OCI-LY3 (cell line): ENCODE results near the gene ARHGAP26.

Source experiments
- H2AFZ ChIP-seq: fragments of 200-600, 300-600 bp; shearing (Covaris generic); 2 replicates; pipeline ENCODE4 v1.6.0; 2014; ENCODE audit warnings: antibody characterized with exemption, low read depth, low read length
- H3K27ac ChIP-seq: fragments of 200-600, 300-600 bp; sonication (generic); 2 replicates; pipeline ENCODE4 v1.5.1; 2014; ENCODE audit warnings: mild to moderate bottlenecking, low read length, moderate library complexity, mixed read lengths
- H3K27me3 ChIP-seq: fragments of 200-600, 300-600 bp; sonication (generic); 2 replicates; pipeline ENCODE4 v1.6.1; 2014; ENCODE audit warnings: low read depth, low read length, mixed read lengths
- H3K36me3 ChIP-seq: fragments of 200-600, 300-600 bp; sonication (generic); replicated peaks from 2 replicates; pipeline ENCODE3; 2014; ENCODE audit warnings: low read depth, low read length, mixed read lengths
- H3K4me1 ChIP-seq: fragments of 300-600, 200-600 bp; sonication (generic); 2 replicates; pipeline ENCODE4 v1.6.1; 2014; ENCODE audit warnings: low read length, mixed read lengths
- H3K4me2 ChIP-seq: fragments of 200-600, 300-600 bp; sonication (generic); 2 replicates; pipeline ENCODE4 v1.6.1; 2014; ENCODE audit warnings: low read length, mixed read lengths
- H3K4me3 ChIP-seq: fragments of 300-600, 200-600 bp; sonication (generic); 2 replicates; pipeline ENCODE4 v1.5.1; 2014; ENCODE audit warnings: antibody characterized with exemption, mild to moderate bottlenecking, low read length, moderate library complexity
- H3K79me2 ChIP-seq: fragments of 300-600, 200-600 bp; shearing (Covaris generic); 2 replicates; pipeline ENCODE4 v1.6.1; 2014; ENCODE audit warnings: mild to moderate bottlenecking, low read length, mixed read lengths
- H3K9ac ChIP-seq: fragments of 300-600, 200-600 bp; shearing (Covaris generic); 2 replicates; pipeline ENCODE4 v1.6.0; 2014; ENCODE audit warnings: mild to moderate bottlenecking, low read length, moderate library complexity
- H3K9me3 ChIP-seq: fragments of 200-600, 300-600 bp; shearing (Covaris generic); 2 replicates; pipeline ENCODE4 v1.6.1; 2014; ENCODE audit warnings: low read length, mixed read lengths; ENCODE audit not compliant: insufficient read depth
- H4K20me1 ChIP-seq: fragments of 200-600, 300-600 bp; sonication (generic); 2 replicates; pipeline ENCODE4 v1.6.1; 2016; ENCODE audit warnings: low read length, mixed read lengths; ENCODE audit not compliant: insufficient read depth
- EZH2phosphoT487 ChIP-seq: fragments of 200-600 bp; shearing (Covaris generic); IDR thresholded peaks from 2 replicates; pipeline ENCODE4 v1.6.1; 2018; ENCODE audit warnings: antibody characterized with exemption, mixed run types, low read depth
- TF ChIP-seq, protein P1 (sequence below): fragments of 200-600, 300-600 bp; sonication (generic); IDR thresholded peaks from 2 replicates; pipeline ENCODE4 v1.5.1; 2014; ENCODE audit warnings: antibody characterized with exemption, low read length, low read depth

Gene ARHGAP26

DNA sequence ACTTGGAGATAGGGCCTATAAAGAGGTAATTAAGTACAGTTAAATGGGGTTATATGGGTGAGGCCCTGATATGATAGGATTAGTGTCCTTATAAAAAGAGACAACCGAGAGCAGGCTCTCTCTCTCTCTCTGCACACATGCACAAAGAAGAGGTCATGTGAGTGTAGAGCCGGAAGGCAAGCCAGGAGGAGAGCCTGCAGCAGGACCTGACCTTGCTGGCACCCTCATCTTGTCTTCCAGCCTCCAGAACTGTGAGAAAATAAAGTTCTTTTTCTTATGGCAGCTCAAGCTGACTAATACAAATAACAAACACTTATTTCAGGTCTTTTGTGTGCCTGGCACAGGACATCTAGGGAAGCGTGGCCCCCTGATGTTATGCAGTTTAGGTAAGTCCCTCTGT lies 62.1 kb downstream of the ARHGAP26 start:
- H4K20me1 ChIP-seq: no peaks in the 10 kb centered on the region
- no peak overlapping the region for H3K4me3 ChIP-seq
- TF ChIP-seq EZH2phosphoT487: no peak
- TF ChIP-seq, protein P1, sequence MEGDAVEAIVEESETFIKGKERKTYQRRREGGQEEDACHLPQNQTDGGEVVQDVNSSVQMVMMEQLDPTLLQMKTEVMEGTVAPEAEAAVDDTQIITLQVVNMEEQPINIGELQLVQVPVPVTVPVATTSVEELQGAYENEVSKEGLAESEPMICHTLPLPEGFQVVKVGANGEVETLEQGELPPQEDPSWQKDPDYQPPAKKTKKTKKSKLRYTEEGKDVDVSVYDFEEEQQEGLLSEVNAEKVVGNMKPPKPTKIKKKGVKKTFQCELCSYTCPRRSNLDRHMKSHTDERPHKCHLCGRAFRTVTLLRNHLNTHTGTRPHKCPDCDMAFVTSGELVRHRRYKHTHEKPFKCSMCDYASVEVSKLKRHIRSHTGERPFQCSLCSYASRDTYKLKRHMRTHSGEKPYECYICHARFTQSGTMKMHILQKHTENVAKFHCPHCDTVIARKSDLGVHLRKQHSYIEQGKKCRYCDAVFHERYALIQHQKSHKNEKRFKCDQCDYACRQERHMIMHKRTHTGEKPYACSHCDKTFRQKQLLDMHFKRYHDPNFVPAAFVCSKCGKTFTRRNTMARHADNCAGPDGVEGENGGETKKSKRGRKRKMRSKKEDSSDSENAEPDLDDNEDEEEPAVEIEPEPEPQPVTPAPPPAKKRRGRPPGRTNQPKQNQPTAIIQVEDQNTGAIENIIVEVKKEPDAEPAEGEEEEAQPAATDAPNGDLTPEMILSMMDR: no peak
- H3K36me3 ChIP-seq: no peaks in the 10 kb centered on the region
- no peak overlapping the region for H3K27ac ChIP-seq
- no peak overlapping the region for H2AFZ ChIP-seq
- peaks cover 15% of the 10 kb centered on the region for H3K4me1 ChIP-seq
- no peaks in the 10 kb centered on the region for H3K79me2 ChIP-seq
- no peaks in the 10 kb centered on the region for H3K9me3 ChIP-seq
- H3K27me3 ChIP-seq: peaks cover 6% of the 10 kb centered on the region; the same call in 1 of the 2 replicates
- no peak overlapping the region for H3K4me2 ChIP-seq
- no peak overlapping the region for H3K9ac ChIP-seq

DNA sequence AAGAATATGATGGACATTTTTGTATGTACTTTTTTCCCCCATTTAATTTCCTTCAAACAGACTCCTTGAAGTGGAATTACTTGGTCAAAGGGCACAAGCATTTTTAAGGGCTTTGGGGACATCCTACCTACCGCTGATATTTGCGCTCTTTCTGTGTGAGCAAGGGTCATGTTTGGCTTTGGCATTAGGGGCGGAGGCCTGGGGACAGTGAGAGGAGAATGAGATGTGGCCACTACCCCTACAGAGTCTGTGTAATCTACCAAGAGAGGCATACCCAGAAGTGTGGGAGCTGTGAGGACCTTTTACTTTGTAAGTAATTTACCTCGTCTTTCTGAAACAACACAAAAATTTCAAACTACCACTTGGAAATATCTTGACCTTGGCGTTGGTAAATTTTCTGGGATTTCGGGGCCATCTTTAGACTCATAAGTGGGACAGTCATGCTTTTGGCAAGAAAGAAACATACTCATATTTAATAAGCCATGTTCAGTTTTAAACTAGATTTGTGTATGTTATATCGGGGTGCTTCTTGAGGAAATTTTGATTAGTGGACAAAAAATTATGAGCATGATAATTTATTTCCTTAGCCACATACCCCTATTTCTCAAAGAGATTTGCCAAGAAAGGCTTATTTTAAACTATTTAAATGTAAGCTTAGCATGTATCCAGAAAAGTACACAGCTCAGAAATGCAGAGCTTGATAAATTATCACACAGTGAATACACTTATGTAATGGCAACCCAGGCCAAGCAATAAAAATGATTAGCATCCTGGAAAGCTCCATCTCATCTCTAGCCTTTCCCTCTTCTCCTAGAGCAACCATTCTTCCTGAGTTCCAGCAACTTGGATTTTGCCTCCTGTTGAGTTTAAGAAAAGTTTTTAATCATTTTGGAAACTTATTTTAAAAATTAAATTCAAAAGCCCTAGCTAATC lies 63.6 kb downstream of the ARHGAP26 start:
- Histone ChIP-seq H3K9ac (no peak overlapping the region), H3K79me2 (no peaks in the 10 kb centered on the region), H3K27me3 (peaks cover 6% of the 10 kb centered on the region; the same call in 1 of the 2 replicates), H3K4me1 (peaks cover 14% of the 10 kb centered on the region), H3K4me2 (no peak overlapping the region), H3K9me3 (no peaks in the 10 kb centered on the region), H3K27ac (no peak overlapping the region), H4K20me1 (no peaks in the 10 kb centered on the region), H3K4me3 (no peak overlapping the region), H2AFZ (no peak overlapping the region), H3K36me3 (no peaks in the 10 kb centered on the region)
- TF ChIP-seq, protein P1: no peak
- no peak for TF ChIP-seq EZH2phosphoT487

DNA sequence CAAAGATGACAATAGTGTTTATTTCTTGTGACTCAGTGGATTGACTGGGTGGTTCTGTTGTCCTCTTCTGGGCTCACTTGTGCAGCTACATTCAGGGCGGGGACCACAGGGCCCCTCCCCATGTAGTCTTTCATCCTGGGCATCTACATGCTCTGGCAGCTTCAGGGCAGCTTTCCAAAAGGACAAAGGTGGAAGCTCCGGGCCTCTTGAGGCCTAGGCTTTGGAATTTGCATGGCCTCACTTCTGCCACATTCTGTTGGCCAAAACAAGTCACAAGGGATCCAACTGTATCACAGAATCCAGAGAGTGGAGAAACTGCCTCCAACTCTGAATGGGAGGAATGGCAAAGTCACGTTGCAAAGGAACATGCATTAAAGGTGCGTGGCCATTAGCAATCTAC lies 64.3 kb downstream of the ARHGAP26 start:
- Histone ChIP-seq H2AFZ (no peak overlapping the region), H3K79me2 (no peaks in the 10 kb centered on the region), H3K36me3 (no peaks in the 10 kb centered on the region), H3K4me2 (no peak overlapping the region), H3K27me3 (peaks cover 6% of the 10 kb centered on the region; the same call in 1 of the 2 replicates), H3K4me3 (no peak overlapping the region), H3K9me3 (no peaks in the 10 kb centered on the region), H3K4me1 (peaks cover 14% of the 10 kb centered on the region), H3K9ac (no peak overlapping the region), H3K27ac (no peak overlapping the region), H4K20me1 (no peaks in the 10 kb centered on the region)
- TF ChIP-seq, protein P1: no peak
- TF ChIP-seq EZH2phosphoT487: no peak

DNA sequence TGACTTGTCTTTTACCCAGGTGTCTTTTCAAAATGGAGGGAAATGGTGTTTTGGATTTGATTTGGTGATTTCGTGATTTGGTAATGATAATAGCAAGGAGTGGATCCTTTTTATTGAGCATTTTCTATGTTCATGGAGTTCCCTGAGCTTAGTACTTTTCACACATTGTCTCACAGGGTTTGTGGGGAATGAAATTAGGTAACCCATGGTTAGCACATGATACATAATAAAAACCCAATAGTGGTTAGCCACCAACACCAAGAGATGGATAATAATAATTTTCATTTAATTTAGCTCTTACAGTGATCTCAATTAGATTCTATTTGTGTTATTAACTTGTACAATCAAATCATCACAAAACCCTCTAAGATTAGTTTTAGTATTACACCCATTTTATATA lies 65.4 kb downstream of the ARHGAP26 start:
- no peak overlapping the region for H3K9ac ChIP-seq
- H3K79me2 ChIP-seq: no peaks in the 10 kb centered on the region
- H3K4me2 ChIP-seq: no peak overlapping the region
- no peaks in the 10 kb centered on the region for H3K9me3 ChIP-seq
- H3K4me3 ChIP-seq: no peak overlapping the region
- no peak overlapping the region for H2AFZ ChIP-seq
- no peak for TF ChIP-seq EZH2phosphoT487
- TF ChIP-seq, protein P1: no peak
- H3K27me3 ChIP-seq: peaks cover 8% of the 10 kb centered on the region; the same call in 1 of the 2 replicates
- no peak overlapping the region for H3K27ac ChIP-seq
- no peaks in the 10 kb centered on the region for H4K20me1 ChIP-seq
- peaks cover 14% of the 10 kb centered on the region for H3K4me1 ChIP-seq
- no peaks in the 10 kb centered on the region for H3K36me3 ChIP-seq
